ENCODE results near the gene INS. TPM values are rescaled to one million over a fixed set of nuclear protein-coding genes. Genes with fewer than 3 reads are reported as not detected.

The INS gene
- total RNA-seq, 1 donor from 2014 or later = not detected

GRCh38 chr11:2166091-2166851 lies 5.3 kb upstream of the INS start:
- no peak for DNase-seq (ENCODE audit: low read depth)

GRCh38 chr11:2165571-2165970 lies 4.6 kb upstream of the INS start:
- DNase-seq (ENCODE audit: low read depth) = no peak

- no peak for DNase-seq (ENCODE audit: low read depth)
These were observed 4.0 kb upstream of the INS start for GRCh38 chr11:2164861-2165555.

GRCh38 chr11:2164081-2164480 lies 3.1 kb upstream of the INS start:
- DNase-seq (ENCODE audit: low read depth) = no peak

GRCh38 chr11:2163428-2163978 lies 2.5 kb upstream of the INS start:
- DNase-seq (ENCODE audit: low read depth) = no peak

- DNase-seq (ENCODE audit: low read depth) = no peak
These were observed 1.2 kb downstream of the INS start for GRCh38 chr11:2159536-2160413.

GRCh38 chr11:2158966-2159365 lies 2.0 kb downstream of the INS start:
- DNase-seq (ENCODE audit: low read depth) = no peak

GRCh38 chr11:2158296-2158737 lies 2.7 kb downstream of the INS start:
- no peak for DNase-seq (ENCODE audit: low read depth)

- no peak for DNase-seq (ENCODE audit: low read depth)
These were observed 3.5 kb downstream of the INS start for GRCh38 chr11:2157294-2158040.

- peak; percentile 71 for DNase-seq (ENCODE audit: low read depth)
These were observed 4.4 kb downstream of the INS start for GRCh38 chr11:2156416-2157182.

GRCh38 chr11:2155511-2155910 lies 5.5 kb downstream of the INS start:
- DNase-seq (ENCODE audit: low read depth) = no peak

GRCh38 chr11:2154889-2155288 lies 6.1 kb downstream of the INS start:
- no peak for DNase-seq (ENCODE audit: low read depth)

GRCh38 chr11:2154195-2154585 lies 6.8 kb downstream of the INS start:
- DNase-seq (ENCODE audit: low read depth) = no peak

GRCh38 chr11:2153581-2154194 lies 7.3 kb downstream of the INS start:
- no peak for DNase-seq (ENCODE audit: low read depth)

- peak; percentile 72 for DNase-seq (ENCODE audit: low read depth)
These were observed 9.3 kb downstream of the INS start for GRCh38 chr11:2151500-2152257.

- peak; percentile 80 for DNase-seq (ENCODE audit: low read depth)
These were observed 10.9 kb downstream of the INS start for GRCh38 chr11:2149864-2150847.

GRCh38 chr11:2149460-2149859 lies 11.5 kb downstream of the INS start:
- no peak for DNase-seq (ENCODE audit: low read depth)

- no peak for DNase-seq (ENCODE audit: low read depth)
These were observed 12.4 kb downstream of the INS start for GRCh38 chr11:2148595-2148994.
